Breast epithelium (tissue), 4 donors: ENCODE measurements around the gene P2RY14. TPM values are rescaled to one million over a fixed set of nuclear protein-coding genes. Genes with fewer than 3 reads are reported as not detected.
A peak's percentile ranks its signal among the peaks of the same experiment; 100 is the strongest.

Experiments
- DNase-seq, 2 donors: peaks; one replicate each; pipeline ENCODE4 v3.0.0-alpha.2; 2019; ENCODE audit warnings: low spot score in 2 of 2
- H3K27ac ChIP-seq, 2 donors: fragments of 200-600 bp; sonication (generic) in 1 of 2; one replicate each; pipeline ENCODE4 v1.5.1; 2016 to 2019; ENCODE audit warnings: mild to moderate bottlenecking in 1 of 2
- H3K27me3 ChIP-seq, 2 donors: fragments of 200-600 bp; sonication (generic) in 1 of 2; one replicate each; pipeline versions ENCODE4 v1.5.1 to v1.6.0; 2017 to 2019; ENCODE audit warnings: control low read depth in 1 of 2, mild to moderate bottlenecking in 1 of 2
- H3K36me3 ChIP-seq: fragments of 200-600 bp; one replicate; pipeline ENCODE4 v1.5.1; 2019
- H3K4me1 ChIP-seq, 2 donors: fragments of 200-600 bp; sonication (generic); one replicate each; pipeline ENCODE4 v1.5.1; 2016 to 2019; ENCODE audit warnings: control low read depth in 1 of 2
- H3K4me3 ChIP-seq, 3 donors: fragments of 200-600 bp; sonication (generic); 1 replicate in 2 of 3; 2 replicates in 1 of 3; pipeline ENCODE4 v1.5.1; 2016 to 2019; ENCODE audit warnings: mild to moderate bottlenecking in 3 of 3, moderate library complexity in 2 of 3
- H3K9me3 ChIP-seq, 2 donors: fragments of 200-600 bp; sonication (generic) in 1 of 2; one replicate each; pipeline ENCODE4 v1.5.1; 2016 to 2019; ENCODE audit warnings: control low read depth in 1 of 2
- CTCF ChIP-seq, 3 donors: fragments of 450-650 bp; IDR thresholded peaks; one replicate each; pipeline ENCODE4 v1.5.1; 2016 to 2017; ENCODE audit warnings: antibody characterized with exemption in 3 of 3, mild to moderate bottlenecking in 3 of 3, moderate library complexity in 3 of 3
- POLR2A ChIP-seq: fragments of 450-650 bp; IDR thresholded peaks from one replicate; pipeline ENCODE4 v1.6.1; 2016; ENCODE audit warnings: antibody characterized with exemption, mild to moderate bottlenecking, moderate library complexity
- POLR2AphosphoS5 ChIP-seq, 3 donors: sonication (generic); formaldehyde crosslinking; IDR thresholded peaks; one replicate each; pipeline ENCODE4 v1.6.1; 2017; ENCODE audit warnings: antibody characterized with exemption in 3 of 3
- intact Hi-C: fragments of 100-400 bp; cut with DNase I; formaldehyde crosslinking; loops from one replicate; pipeline ENCODE4 v1.15.1; 2023; ENCODE audit warnings: low total_unique reads
- total RNA-seq, 3 donors: library from RNA; depleted of rRNA; stranded (reverse); fragments of >200 nt; gene quantifications; one replicate each; pipeline ENCODE4 v1.1.0, GENCODE V29; 2016

Gene P2RY14
- total RNA-seq, 3 donors from 2014 or later = 1.9 to 8.5 (median 3.3) TPM

- Histone ChIP-seq H3K27ac (peak overlapping the region; percentile 85 to 90), H3K4me3 (peak overlapping the region in 2 of 3 donors; percentile 21 to 36), H3K9me3 (no peaks in the 10 kb centered on the region), H3K27me3 (no peaks in the 10 kb centered on the region), H3K36me3 (no peaks in the 10 kb centered on the region), H3K4me1 (peaks cover 0 to 8% of the 10 kb centered on the region in 2 donors)
- intact Hi-C loops = no loop called here
- no peak for TF ChIP-seq CTCF (IDR thresholded peaks at IDR 0.05)
- no peak for TF ChIP-seq POLR2A
- TF ChIP-seq POLR2AphosphoS5 (IDR thresholded peaks at IDR 0.05) = peak; percentile 69 to 84 (median 72)
- DNase-seq = peak; percentile 84 to 93
These were observed 26.9 kb upstream of the P2RY14 start for GRCh38 chr3:151305060-151305774.

- Histone ChIP-seq H3K4me3 (no peak overlapping the region), H3K4me1 (peaks cover 0 to 8% of the 10 kb centered on the region in 2 donors), H3K36me3 (no peaks in the 10 kb centered on the region), H3K27me3 (no peaks in the 10 kb centered on the region), H3K27ac (no peak overlapping the region), H3K9me3 (no peaks in the 10 kb centered on the region)
- intact Hi-C loops = no loop called here
- TF ChIP-seq POLR2A = no peak
- TF ChIP-seq POLR2AphosphoS5 (IDR thresholded peaks at IDR 0.05) = no peak
- TF ChIP-seq CTCF (IDR thresholded peaks at IDR 0.05) = no peak
- DNase-seq = no peak
These were observed 25.4 kb upstream of the P2RY14 start for GRCh38 chr3:151303751-151304150.

DNA sequence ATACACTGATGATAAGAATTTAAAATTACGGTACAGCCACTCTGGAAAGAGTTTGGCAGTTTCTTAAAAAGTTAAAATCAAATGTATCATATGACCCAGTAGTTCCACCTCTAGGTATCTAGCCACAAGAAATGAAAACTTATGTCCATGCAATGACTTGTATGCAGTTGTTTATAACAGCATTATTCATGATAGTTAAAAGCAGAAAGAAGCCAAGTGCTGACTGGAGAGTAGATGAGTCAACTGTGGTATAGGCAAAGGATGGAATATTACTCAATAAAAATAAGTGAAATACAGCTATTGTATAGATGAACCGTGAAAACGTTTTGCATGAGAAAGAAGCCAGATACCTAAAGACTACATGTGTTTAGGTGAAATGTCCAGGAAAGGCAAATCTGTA lies 23.4 kb upstream of the P2RY14 start:
- DNase-seq = no peak
- Histone ChIP-seq H3K9me3 (no peaks in the 10 kb centered on the region), H3K27ac (no peak overlapping the region), H3K4me3 (no peak overlapping the region), H3K4me1 (peaks cover 0 to 8% of the 10 kb centered on the region in 2 donors), H3K27me3 (no peaks in the 10 kb centered on the region), H3K36me3 (no peaks in the 10 kb centered on the region)
- TF ChIP-seq POLR2A (no peak), POLR2AphosphoS5 (IDR thresholded peaks at IDR 0.05) (no peak), CTCF (IDR thresholded peaks at IDR 0.05) (no peak)
- intact Hi-C loops = no loop called here

GRCh38 chr3:151300539-151300938 lies 22.2 kb upstream of the P2RY14 start:
- H3K27me3 ChIP-seq = no peaks in the 10 kb centered on the region

More at GRCh38 chr3:151300539-151300938, 22.2 kb upstream of the P2RY14 start:
- no peak overlapping the region for H3K27ac ChIP-seq
- no peak for DNase-seq
- H3K4me3 ChIP-seq = no peak overlapping the region
- intact Hi-C loops = no loop called here
- peaks cover 0 to 2% of the 10 kb centered on the region in 2 donors for H3K4me1 ChIP-seq
- no peaks in the 10 kb centered on the region for H3K9me3 ChIP-seq
- H3K36me3 ChIP-seq = no peaks in the 10 kb centered on the region
- TF ChIP-seq POLR2A = no peak
- no peak for TF ChIP-seq CTCF (IDR thresholded peaks at IDR 0.05)
- no peak for TF ChIP-seq POLR2AphosphoS5 (IDR thresholded peaks at IDR 0.05)
